GM23338 (cell line): ENCODE measurements around the gene NTN1.

Experiments used
- CTCF ChIP-seq, 2 experiments: fragments of 200-600 bp in 1 of 2; sonication (generic) in 1 of 2; conservative IDR thresholded peaks; 2 replicates each; pipeline versions ENCODE4 v1.5.1 to v1.6.1; 2016 to 2017; ENCODE audit warnings: antibody characterized with exemption in 2 of 2, low read depth in 2 of 2, mild to moderate bottlenecking in 2 of 2, moderate library complexity in 1 of 2
- EZH2phosphoT487 ChIP-seq: fragments of 200-600 bp; sonication (generic); IDR thresholded peaks from one replicate; pipeline ENCODE4 v1.8.1; 2018; ENCODE audit warnings: antibody characterized with exemption; ENCODE audit not compliant: unreplicated experiment
- POLR2AphosphoS5 ChIP-seq: IDR thresholded peaks from 2 replicates; pipeline ENCODE4 v1.6.1; 2016; ENCODE audit warnings: antibody characterized with exemption, low read depth
- REST ChIP-seq: IDR thresholded peaks from one replicate; pipeline ENCODE4 v1.6.1; 2018; ENCODE audit warnings: antibody characterized with exemption; ENCODE audit not compliant: unreplicated experiment
- ZNF462 ChIP-seq: fragments of 250-450 bp; sonication (Bioruptor Pico); IDR thresholded peaks from 2 replicates; pipeline ENCODE4 v1.5.0; 2020; ENCODE audit warnings: mild to moderate bottlenecking, moderate library complexity

- TF ChIP-seq CTCF (conservative IDR thresholded peaks at IDR 0.05; ENCODE audit: low read depth in 2 of 2) (no peak), EZH2phosphoT487 (no peak), ZNF462 (no peak), POLR2AphosphoS5 (no peak), REST (no peak)
Observed at GRCh38 chr17:9053406-9053805, 32.1 kb downstream of the NTN1 start.
